ENCODE data around the gene CDC14B.

The CDC14B gene

DNA sequence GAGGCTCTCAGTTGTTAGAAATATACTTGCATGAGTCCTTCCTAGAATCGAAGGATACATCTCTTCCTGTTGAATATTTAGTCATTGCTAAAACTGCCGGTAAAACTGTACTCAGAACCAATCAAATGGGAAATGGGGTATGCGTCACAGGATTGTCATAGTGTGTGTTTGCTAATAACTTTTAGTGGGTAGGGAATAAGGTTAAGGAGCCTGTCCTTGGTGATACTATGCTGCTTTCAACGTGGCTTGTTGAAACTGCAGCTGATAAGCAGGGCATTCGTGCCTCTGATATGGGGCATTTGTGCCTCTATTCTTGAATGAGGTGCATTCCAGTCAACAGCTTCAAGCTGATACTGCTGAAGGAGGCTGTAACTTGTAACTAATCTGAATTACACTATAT lies 143.1 kb downstream of the CDC14B start:
- no peak for DNase-seq

DNA sequence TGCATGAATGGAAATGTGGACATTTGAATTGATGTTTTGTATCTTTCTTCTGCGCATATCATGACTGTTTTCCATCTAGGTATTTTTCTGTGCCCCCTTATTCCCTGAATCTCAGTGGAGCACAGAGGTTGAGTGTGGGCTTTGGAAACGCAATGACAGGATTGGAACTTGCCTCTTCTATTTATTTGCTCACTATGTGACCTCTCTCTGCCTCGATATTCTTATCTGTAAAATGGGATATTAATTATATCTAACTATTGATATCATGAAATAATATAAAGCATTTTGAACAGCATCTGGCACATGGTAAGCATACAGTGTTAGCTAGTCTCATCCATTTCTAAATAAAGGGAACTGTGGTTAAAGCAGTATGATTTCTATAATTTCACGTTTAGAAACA lies 143.6 kb downstream of the CDC14B start:
- no peak for DNase-seq

DNA sequence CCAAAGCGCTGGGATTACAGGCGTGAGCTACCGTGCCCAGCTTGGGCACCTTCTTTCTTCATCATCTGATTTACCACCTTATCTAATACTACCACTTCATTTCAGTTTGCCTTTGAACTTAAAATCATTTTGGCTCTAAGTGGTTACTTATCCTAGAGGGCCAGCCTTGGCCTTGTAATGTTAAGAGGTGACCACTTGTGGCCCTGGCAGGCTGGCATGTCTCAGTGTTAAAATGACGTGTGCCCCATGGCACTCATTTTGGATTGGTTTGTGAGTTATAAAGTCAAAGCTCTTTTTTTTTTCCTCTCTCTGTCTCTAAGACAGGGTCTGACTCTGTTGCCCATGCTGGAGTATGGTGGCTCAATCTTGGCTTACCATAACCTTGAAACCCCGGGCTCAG lies 151.9 kb downstream of the CDC14B start:
- no peak for DNase-seq

- DNase-seq: no peak
Measured at GRCh38 chr9:96464426-96464825, 155.2 kb downstream of the CDC14B start.

DNA sequence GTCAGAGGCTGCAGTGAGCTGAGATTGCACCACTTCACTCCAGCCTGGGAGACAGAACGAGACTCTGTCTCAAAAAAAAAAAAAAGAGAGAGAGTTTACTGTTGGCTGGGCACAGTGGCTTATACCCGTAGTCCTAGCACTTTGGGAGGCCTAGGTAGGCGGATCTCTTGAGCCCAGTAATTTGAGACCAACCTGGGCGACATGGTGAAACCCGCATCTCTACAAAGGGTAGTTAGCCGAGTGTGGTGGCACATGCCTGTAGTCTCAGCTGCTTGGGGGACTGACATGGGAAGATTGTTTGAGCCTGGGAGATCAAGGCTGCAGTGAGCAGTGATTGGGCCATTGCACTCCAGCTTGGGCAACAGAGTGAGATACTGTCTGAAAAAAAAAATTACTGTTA lies 157.1 kb downstream of the CDC14B start:
- DNase-seq: no peak

DNA sequence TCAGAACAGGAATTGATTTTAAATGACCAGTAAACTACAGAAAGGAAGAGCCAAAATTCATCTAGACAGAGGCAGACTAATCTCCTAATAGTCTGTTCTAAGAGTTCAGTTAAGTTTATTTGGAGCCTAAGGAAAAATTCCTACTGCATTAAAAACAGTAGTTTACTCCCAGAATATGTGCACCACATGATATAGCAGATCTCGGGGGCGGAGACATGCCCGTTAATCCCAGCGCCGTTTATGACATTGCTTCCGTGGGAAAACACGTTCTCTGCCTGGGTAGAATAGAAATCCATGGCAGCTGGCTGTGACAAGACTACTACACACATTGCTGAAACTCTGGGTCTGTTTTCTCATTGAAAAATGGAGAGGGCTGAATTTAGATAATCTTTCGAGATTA lies 158.3 kb downstream of the CDC14B start:
- no peak for DNase-seq

DNA sequence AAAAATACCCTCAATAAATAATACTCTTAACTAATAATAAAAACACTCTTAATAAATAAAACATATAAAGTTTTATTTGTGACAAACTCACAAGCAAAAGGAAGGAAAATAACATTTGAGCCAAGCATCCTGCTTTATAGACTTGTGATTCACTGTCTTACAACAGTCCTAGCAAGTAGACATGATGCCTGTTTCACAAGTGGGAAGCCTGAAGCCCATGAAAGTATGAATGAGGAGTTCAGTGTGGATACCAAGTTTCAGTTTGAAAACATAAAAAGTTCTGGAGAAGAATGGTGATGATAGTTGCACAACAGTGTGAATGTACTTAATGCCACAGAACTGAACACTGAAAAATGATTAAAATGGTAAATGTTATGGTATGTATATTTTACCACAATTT lies 158.8 kb downstream of the CDC14B start:
- no peak for DNase-seq

DNA sequence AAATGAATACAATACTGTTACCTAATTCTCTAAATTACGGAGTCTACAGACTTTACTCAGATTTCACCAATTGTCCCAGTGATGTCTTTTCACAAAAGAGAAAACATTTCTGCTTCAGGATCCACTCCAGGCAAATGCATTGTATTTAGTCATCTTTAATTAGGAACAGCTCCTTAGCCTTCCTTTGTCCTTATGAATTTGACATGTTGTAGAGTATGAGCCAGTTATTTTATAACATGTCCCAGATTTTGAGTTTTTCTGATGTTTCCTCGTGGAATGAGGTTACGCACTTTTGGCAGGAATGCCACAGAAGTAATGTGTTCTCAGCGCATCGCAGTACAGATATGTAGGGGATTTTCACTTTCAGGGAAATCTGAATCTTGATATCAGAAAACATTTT lies 159.2 kb downstream of the CDC14B start:
- DNase-seq: no peak

GRCh38 chr9:96459268-96460007 lies 160.2 kb downstream of the CDC14B start:
- DNase-seq: no peak

GRCh38 chr9:96458226-96458625 lies 161.4 kb downstream of the CDC14B start:
- no peak for DNase-seq

DNA sequence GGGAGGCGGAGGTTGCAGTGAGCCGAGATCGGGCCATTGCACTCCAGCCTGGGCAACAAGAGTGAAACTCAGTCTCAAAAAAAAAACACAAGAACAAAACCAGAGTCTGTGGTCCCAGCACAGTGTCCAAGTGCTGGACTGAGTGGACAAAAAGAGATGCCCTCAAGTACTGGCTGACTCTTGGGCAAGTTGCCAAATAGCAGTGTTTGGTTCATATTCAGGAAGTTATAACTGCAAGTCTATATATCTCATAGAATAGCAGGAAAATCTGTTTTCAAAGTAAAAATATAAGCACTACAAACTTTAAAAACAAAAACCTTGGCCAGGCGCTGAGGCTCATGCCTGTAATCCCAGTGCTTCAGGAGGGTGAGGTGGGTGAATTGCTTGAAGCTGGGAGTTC lies 162.4 kb downstream of the CDC14B start:
- no peak for DNase-seq

GRCh38 chr9:96453625-96454024 lies 166.0 kb downstream of the CDC14B start:
- no peak for DNase-seq

DNA sequence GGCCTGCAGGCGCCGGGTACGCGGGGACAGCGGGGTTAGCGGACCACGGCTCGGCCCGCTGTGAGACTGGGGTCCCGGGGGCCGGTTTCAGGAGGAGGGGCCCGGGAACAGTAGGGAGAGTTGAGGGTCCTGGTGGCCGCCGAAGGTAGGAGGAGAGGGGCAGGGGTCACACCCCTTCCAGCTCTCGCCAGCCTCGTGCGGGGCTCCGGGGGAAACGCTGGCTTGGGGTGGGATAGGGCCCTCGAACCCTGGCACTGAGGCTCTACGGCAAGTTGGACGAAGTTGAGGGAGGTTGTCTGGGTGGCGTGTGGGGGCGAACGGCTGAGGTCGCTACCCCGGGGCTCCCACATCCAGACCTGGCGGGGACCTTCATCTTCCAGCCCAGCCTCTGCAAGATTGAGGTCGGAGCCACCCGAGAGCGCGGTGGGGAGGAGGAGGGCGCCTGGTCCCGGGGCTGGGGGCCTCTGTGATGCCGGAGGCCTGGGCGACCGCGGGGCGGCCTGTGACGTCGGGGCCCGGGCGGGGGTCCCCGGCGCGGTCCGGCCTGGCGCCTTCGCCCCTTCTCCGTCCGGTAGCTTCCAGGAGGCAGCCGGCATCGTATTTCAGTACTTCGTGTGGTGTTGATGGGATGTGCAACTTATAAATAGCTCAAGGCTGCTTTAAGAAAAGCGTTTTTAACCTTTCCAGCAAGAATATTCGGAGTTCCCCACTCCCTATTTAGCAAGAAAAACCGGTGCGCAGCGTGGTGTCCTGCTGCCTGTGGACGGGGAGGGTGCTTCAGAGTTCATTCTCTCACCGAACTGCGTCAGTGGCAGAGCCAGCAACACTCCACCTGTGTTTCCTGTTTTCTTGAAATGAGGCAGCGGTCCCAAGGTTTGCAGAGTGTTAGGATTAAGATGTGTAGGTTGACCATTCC lies 168.8 kb downstream of the CDC14B start:
- DNase-seq: peak; percentile 12 to 24
